AG09309 (cell line): ENCODE results near the gene FCGBP.
"Not testable (repeated sequence)": the region's sequence is repeated elsewhere in the genome, so short reads cannot be mapped to it uniquely, and the experiment has no call there.

Experiments used
- DNase-seq: peaks from one replicate; pipeline ENCODE4 v3.0.0-alpha.2; 2010; ENCODE audit warnings: low read depth
- H3K4me3 ChIP-seq: 2 replicates; pipeline ENCODE4 v1.5.1; 2011; ENCODE audit warnings: mild to moderate bottlenecking, low read depth, low read length, moderate library complexity; ENCODE audit not compliant: control insufficient read depth
- TF ChIP-seq, protein P1 (sequence below): IDR thresholded peaks from 2 replicates; pipeline ENCODE4 v1.5.1; 2011; ENCODE audit warnings: mild to moderate bottlenecking, low read depth, low read length, inconsistent platforms; ENCODE audit not compliant: insufficient read depth, control insufficient read depth; ENCODE audit errors: missing control alignments

The FCGBP gene

DNA sequence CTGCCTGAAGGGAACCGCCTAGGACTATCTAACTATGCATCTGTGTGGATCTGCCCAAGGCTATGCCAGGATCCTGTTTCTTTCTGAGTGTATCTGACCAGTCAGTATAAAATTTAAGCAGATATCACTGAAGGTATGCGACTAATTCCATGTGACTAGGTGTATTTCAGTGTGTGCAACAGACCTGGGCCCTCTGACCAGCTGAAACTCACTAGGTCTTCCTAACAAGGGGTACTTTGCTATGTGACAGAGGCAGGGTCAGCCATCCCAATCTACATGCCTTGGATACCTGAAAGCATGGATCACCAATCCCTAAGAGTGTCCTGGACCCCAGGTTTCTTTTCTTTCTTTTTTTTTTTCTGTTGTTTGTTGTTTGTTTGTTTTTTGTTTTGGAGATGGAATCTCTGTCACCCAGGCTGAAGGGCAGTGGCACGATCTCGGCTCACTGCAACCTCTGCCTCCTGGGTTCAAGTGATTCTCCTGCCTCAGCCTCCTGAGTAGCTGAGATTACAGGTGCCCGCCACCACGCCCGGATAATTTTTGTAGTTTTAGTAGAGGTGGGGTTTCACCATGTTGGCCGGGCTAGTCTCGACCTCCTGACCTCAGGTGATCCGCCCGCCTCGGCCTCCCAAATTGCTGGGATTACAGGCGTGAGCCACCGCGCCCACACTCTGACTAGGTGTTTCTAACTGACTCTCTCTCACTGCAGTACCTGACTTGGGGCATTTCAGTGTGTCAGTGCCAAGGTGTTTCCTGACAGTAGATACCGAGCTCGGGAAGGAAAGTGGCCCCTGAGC is 43.5 kb downstream of the FCGBP start:
- no peak overlapping the region for H3K4me3 ChIP-seq
- TF ChIP-seq, protein P1, sequence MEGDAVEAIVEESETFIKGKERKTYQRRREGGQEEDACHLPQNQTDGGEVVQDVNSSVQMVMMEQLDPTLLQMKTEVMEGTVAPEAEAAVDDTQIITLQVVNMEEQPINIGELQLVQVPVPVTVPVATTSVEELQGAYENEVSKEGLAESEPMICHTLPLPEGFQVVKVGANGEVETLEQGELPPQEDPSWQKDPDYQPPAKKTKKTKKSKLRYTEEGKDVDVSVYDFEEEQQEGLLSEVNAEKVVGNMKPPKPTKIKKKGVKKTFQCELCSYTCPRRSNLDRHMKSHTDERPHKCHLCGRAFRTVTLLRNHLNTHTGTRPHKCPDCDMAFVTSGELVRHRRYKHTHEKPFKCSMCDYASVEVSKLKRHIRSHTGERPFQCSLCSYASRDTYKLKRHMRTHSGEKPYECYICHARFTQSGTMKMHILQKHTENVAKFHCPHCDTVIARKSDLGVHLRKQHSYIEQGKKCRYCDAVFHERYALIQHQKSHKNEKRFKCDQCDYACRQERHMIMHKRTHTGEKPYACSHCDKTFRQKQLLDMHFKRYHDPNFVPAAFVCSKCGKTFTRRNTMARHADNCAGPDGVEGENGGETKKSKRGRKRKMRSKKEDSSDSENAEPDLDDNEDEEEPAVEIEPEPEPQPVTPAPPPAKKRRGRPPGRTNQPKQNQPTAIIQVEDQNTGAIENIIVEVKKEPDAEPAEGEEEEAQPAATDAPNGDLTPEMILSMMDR: no peak
- no peak for DNase-seq

DNA sequence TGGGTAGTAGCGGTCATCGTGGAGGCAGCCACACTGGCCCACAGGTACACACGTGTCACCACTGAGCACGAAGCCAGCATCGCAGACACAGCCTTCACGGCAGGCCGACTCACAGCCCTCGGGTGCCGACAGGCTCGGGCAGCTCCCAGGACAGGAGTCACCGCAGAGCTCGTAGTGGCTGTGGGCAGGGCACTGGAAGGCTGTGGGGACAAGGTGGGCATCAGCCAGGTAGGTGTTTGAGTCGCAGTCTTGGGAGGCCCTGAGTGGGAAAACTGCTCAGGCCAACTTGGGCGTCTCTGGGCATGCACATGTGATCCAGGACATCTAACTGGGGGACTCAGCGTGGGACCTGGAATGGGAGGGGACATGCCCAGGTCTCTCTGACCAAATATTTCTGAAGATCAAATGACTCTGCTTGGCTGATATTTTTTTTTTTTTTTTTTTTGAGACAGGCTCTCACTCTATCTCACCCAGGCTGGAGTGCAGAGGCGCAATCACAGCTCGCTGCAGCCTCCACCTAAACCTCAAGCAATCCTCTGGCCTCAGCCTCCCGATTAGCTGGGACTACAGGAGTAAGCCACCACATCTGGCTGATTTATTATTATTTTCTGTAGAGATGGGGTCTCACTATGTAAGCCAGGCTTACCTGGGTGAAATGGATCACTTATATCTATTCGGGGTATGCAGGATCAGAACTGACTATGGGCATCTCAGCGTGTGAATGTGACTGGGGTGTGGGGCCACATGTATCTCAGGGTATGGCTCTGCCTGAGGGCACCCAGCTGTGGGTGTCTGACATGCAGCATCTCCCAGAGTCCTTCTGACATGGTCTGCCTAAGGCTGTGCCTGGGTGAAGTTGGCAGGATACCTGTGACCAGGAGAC is 44.3 kb downstream of the FCGBP start:
- DNase-seq, H3K4me3 ChIP-seq: not testable (repeated sequence)

DNA sequence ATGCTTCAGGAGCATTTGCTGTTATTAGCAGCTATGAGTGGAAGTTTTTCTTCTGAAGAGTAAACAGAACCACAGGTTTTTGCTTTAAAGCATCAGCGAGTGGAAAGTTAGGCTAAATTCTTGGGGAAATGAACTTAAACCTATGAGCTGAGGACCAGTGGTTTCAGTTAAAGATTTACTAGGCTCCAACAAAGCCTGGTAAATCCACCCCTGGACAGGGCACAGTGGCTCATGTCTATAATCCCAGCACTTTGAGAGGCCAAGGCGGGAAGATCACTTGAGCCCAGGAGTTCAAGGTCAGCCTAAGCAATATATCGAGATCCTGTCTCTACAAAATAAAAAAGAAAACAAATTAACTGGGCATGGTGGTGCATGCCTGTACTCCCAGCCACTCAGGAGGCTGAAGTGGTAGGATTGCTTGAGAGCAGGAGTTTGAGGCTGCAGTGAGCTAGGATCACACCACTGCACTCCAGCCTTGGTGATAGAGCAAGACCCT is 46.9 kb downstream of the FCGBP start:
- DNase-seq, H3K4me3 ChIP-seq: not testable (repeated sequence)

DNA sequence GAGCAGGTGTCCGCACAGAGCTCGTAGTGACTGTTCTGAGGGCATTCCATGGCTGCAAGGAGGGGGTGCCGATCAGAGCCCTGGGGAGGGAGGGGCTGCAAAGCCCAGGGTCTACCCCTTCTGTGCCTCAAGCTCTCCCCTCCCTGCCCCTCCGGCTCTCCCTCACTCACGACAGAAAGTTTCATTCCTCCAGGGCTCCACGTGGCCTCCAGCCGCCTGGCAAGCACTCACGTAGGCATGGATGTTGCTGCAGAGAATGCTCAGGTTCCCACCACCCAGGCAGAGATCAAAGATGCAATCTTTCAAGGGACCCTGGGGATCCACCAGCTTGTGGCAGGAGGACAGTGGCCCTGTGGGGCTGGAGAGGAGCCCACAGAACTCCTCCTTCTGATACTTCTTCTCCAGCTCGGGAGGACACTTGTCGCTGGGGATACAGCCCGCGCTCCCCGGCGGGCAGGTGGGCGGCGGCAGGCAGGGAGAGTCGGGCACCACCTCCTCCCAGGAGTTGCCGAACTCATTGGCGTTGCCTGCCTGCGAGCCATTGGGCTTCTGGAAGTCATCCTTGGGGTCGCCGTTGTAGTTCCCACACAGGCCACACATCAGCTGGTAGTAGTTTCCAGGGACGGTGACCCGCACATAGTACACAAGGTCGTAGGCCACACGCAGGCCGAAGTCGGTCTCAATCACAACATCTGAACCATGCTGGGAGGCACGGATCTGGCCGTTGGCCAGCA is 48.4 kb downstream of the FCGBP start:
- DNase-seq, H3K4me3 ChIP-seq: not testable (repeated sequence)

DNA sequence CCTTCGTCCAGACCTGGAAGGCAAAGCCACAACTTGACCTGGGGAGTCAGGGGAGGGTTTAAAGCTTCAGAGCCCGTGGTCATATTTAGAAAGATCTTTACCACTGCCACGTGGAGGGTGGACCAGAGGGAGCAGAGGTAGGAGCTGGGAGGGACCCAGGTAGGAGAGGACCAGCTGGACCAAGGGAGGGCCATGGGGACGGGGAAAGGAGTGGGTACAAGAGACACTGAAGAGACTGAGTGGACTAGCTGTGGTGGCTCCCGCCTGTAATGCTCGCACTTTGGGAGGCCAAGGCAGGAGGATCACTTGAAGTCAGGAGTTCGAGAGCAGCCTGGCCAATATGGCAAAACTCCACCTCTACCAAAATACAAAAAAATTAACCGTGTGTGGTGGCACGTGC is 49.7 kb downstream of the FCGBP start:
- not testable (repeated sequence) for H3K4me3 ChIP-seq, DNase-seq
